Measurements from ENCODE around the gene KLHL29. TPM values are rescaled to one million over a fixed set of nuclear protein-coding genes. Genes with fewer than 3 reads are reported as not detected.
A peak's percentile ranks its signal among the peaks of the same experiment; 100 is the strongest.

Gene KLHL29
- polyA plus RNA-seq, 1 of the 3 experiments (the other 2 are of a cell fraction) = 4.6 TPM

DNA sequence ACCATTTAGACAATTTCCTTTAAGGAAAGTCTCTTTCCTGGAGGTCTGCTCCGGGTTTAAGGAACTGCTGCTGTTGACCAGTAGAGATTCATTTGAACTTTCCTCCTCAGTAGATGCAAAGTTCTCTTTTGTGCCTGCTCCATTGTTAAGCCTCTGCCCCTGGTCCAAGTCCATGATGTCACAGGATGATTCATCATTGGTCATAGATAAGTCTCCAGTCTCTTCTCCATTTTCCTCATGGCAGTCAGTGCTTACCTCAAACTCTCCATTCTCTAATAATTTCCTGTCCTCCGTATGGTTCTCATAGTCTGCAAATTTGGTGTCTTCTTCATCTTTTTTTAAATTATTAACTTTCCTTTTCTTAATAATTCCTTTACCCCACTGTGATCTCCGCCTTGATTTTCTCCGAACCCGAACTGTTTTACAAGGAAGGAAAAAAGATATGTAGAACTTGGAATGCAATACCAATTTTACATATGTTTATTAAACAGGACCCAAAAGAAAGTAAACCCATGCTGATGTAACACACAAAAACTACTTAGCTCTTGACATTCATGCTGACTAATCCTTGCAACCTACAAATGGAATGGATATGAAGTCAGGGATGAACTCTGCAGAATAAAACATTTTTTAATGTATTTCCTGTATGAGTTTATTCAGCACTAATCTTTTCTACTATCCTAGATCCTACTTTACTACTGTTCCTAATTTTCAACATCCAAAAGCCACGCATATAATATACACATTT, 372.9 kb downstream of the KLHL29 start (continued):
- 0 out of 2 replicates have a peak, but pooled peaks have one; percentile 48 for TF ChIP-seq MAX (IDR thresholded peaks at IDR 0.05; ENCODE audit: low read depth)

Data from SK-N-SH (cell line).